Mesenchymal stem cell (in vitro differentiated cells and primary cell): Measurements from ENCODE around the gene FOXC2.

Source experiments
- DNase-seq: peaks from one replicate; pipeline ENCODE4 v3.0.0-alpha.2; 2013
- H2AFZ ChIP-seq: one replicate; pipeline ENCODE4 v1.6.1; 2013; ENCODE audit warnings: low read depth, mild to moderate bottlenecking, control low read depth, inconsistent platforms, low read length, moderate library complexity
- H2AK5ac ChIP-seq: 2 replicates; pipeline ENCODE4 v1.6.1; 2013; ENCODE audit warnings: low read length, moderate library complexity, mild to moderate bottlenecking, inconsistent platforms; ENCODE audit not compliant: severe bottlenecking
- H2BK120ac ChIP-seq: one replicate; pipeline ENCODE4 v1.6.1; 2013; ENCODE audit warnings: low read depth, mild to moderate bottlenecking, inconsistent platforms, low read length, moderate library complexity
- H2BK12ac ChIP-seq, 2 experiments: one replicate each; pipeline ENCODE4 v1.6.1; 2013; ENCODE audit warnings: inconsistent platforms in 2 of 2, low read length in 2 of 2, mild to moderate bottlenecking in 2 of 2, moderate library complexity in 2 of 2, control low read depth in 1 of 2
- H2BK15ac ChIP-seq: one replicate; pipeline ENCODE4 v1.6.1; 2013; ENCODE audit warnings: mild to moderate bottlenecking, low read depth, inconsistent platforms; ENCODE audit not compliant: poor library complexity, severe bottlenecking
- H2BK5ac ChIP-seq: 2 replicates; pipeline ENCODE4 v1.6.1; 2013; ENCODE audit warnings: low read depth, mild to moderate bottlenecking, low read length, control low read depth, inconsistent platforms; ENCODE audit not compliant: poor library complexity, severe bottlenecking
- H3K14ac ChIP-seq, 2 experiments: one replicate each; pipeline ENCODE4 v1.6.1; 2013; ENCODE audit warnings: inconsistent platforms in 2 of 2, low read length in 2 of 2, control low read depth in 1 of 2, mild to moderate bottlenecking in 1 of 2, moderate library complexity in 1 of 2
- H3K18ac ChIP-seq, 2 experiments: one replicate each; pipeline ENCODE4 v1.6.1; 2013; ENCODE audit warnings: inconsistent platforms in 2 of 2, low read length in 2 of 2, control low read depth in 1 of 2, low read depth in 1 of 2, mild to moderate bottlenecking in 1 of 2
- H3K23ac ChIP-seq, 2 experiments: one replicate each; pipeline ENCODE4 v1.6.1; 2013; ENCODE audit warnings: inconsistent platforms in 2 of 2, low read length in 2 of 2, mild to moderate bottlenecking in 2 of 2, moderate library complexity in 2 of 2, control low read depth in 1 of 2
- H3K27ac ChIP-seq: 2 replicates; pipeline ENCODE4 v1.5.1; 2013; ENCODE audit warnings: mild to moderate bottlenecking, moderate library complexity, low read length, control low read depth, inconsistent platforms; ENCODE audit not compliant: poor library complexity, severe bottlenecking
- H3K27me3 ChIP-seq, 2 experiments: 2 replicates each; pipeline versions ENCODE4 v1.6.1 to v1.7.0; 2013; ENCODE audit warnings: low read length in 2 of 2, mild to moderate bottlenecking in 2 of 2, moderate library complexity in 2 of 2, control low read depth in 1 of 2, inconsistent platforms in 1 of 2; ENCODE audit not compliant: control insufficient read depth in 1 of 2, insufficient read depth in 1 of 2
- H3K36me3 ChIP-seq, 2 experiments: 2 replicates each; pipeline versions ENCODE4 v1.6.1 to v1.7.0; 2013; ENCODE audit warnings: low read length in 2 of 2, control low read depth in 1 of 2, inconsistent platforms in 1 of 2, low read depth in 1 of 2, mild to moderate bottlenecking in 1 of 2; ENCODE audit not compliant: insufficient read depth in 2 of 2, control insufficient read depth in 1 of 2
- H3K4ac ChIP-seq, 2 experiments: one replicate each; pipeline ENCODE4 v1.6.1; 2013; ENCODE audit warnings: inconsistent platforms in 2 of 2, low read length in 2 of 2, mild to moderate bottlenecking in 2 of 2, moderate library complexity in 2 of 2, control low read depth in 1 of 2, low read depth in 1 of 2
- H3K4me1 ChIP-seq: 2 replicates; pipeline ENCODE4 v1.6.1; 2013; ENCODE audit warnings: low read depth, low read length, control low read depth; ENCODE audit not compliant: control insufficient read depth, insufficient read depth
- H3K4me2 ChIP-seq: 2 replicates; pipeline ENCODE4 v1.6.1; 2013; ENCODE audit warnings: low read length, mild to moderate bottlenecking, inconsistent platforms; ENCODE audit not compliant: poor library complexity, severe bottlenecking
- H3K4me3 ChIP-seq, 2 experiments: 2 replicates each; pipeline versions ENCODE4 v1.5.1 to v1.7.0; 2013; ENCODE audit warnings: low read length in 2 of 2, mild to moderate bottlenecking in 2 of 2, control low read depth in 1 of 2, low read depth in 1 of 2; ENCODE audit not compliant: insufficient read depth in 1 of 2
- H3K79me1 ChIP-seq: replicated peaks from 2 replicates; pipeline ENCODE4 v1.6.1; 2013; ENCODE audit warnings: mild to moderate bottlenecking, control low read depth, low read length, inconsistent platforms; ENCODE audit not compliant: poor library complexity, severe bottlenecking
- H3K9ac ChIP-seq: 2 replicates; pipeline ENCODE4 v1.7.0; 2013; ENCODE audit warnings: mild to moderate bottlenecking, low read length, moderate library complexity
- H3K9me3 ChIP-seq: 2 replicates; pipeline ENCODE4 v1.7.0; 2013; ENCODE audit warnings: mild to moderate bottlenecking, low read length; ENCODE audit not compliant: control insufficient read depth
- H4K8ac ChIP-seq: one replicate; pipeline ENCODE4 v1.6.1; 2013; ENCODE audit warnings: inconsistent platforms, mild to moderate bottlenecking, low read length, moderate library complexity
- H4K91ac ChIP-seq: one replicate; pipeline ENCODE4 v1.6.1; 2013; ENCODE audit warnings: mild to moderate bottlenecking, low read length, inconsistent platforms
- WGBS: methylation state at CpG from one replicate; pipeline ENCODE4 v1.1.7; 2013; ENCODE audit warnings: mixed read lengths; 5-methylcytosine and 5-hydroxymethylcytosine counted together

FOXC2 gene

DNA sequence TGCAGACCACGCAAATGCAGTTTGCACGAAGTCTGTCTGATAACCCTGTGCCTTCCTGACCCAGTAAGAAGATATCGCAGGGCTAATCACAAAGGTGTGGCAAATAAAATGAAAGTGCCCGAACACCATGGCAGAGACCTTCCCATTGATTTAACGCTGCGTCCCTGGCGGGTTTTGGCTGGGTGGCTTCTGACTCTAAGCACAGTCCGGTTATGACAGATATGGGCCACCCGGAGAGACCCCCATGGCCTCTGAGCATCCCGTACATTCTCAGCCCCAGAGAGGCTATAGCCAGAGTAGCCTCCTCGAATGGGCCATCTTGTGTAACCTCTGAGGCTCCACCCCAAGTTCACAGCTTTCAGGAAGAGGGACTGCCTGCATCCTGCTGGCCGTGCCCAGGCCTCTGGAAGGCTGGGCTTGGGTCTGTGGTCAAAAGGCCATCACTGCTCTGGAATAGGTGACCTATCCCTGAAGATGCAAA, 5.5 kb downstream of the FOXC2 start:
- no peaks in the 10 kb centered on the region for H3K9me3 ChIP-seq
- peak overlapping the region; percentile 56 for H2AK5ac ChIP-seq
- no peak overlapping the region for H2AFZ ChIP-seq
- peak overlapping the region in 1 of 2 experiments; percentile 13 for H3K18ac ChIP-seq
- H3K27ac ChIP-seq, result peak overlapping the region; percentile 87
- 81% methylated on average over 12 of the region's 12 CpGs for WGBS
- H3K27me3 ChIP-seq, result peaks cover 0 to 45% of the 10 kb centered on the region in 2 experiments
- peak overlapping the region in 1 of 2 experiments; percentile 86 for H3K4me3 ChIP-seq
- DNase-seq, result no peak
- peak overlapping the region; percentile 60 for H2BK5ac ChIP-seq
- no peak overlapping the region for H3K9ac ChIP-seq
- no peak overlapping the region for H4K91ac ChIP-seq
- no peak overlapping the region for H3K14ac ChIP-seq
- no peak overlapping the region for H3K23ac ChIP-seq
- H2BK120ac ChIP-seq, result no peak overlapping the region
- H2BK12ac ChIP-seq, result no peak overlapping the region
- peaks cover 38% of the 10 kb centered on the region for H3K4me1 ChIP-seq
- H3K79me1 ChIP-seq, result no peaks in the 10 kb centered on the region
- no peak overlapping the region for H2BK15ac ChIP-seq
- H3K36me3 ChIP-seq, result peaks cover 0 to 29% of the 10 kb centered on the region in 2 experiments
- H3K4ac ChIP-seq, result peak overlapping the region in 1 of 2 experiments; percentile 11
- peak overlapping the region; percentile 78 for H3K4me2 ChIP-seq
- H4K8ac ChIP-seq, result peak overlapping the region; percentile 39

DNA sequence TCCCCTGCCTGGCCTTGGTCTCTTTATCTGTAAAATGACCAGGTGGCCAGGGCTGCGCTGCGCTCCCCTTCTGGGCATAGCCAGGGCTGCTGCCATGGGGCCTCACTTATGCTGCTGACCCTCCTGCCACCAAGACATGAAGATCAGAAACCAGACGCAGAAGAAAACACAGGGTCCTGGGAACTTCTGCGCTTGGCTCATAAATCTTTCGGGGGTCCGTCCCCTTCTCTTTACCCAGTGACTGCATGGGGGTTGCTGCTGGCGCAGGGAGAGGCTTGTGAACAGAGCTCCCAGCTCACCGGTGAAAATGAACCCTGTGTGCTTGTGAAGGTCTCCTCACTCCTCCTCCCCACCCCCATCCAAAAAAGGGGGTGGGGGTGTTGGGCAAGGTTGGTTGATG, 6.0 kb downstream of the FOXC2 start:
- H3K18ac ChIP-seq, result peak overlapping the region in 1 of 2 experiments; percentile 21
- peaks cover 0 to 29% of the 10 kb centered on the region in 2 experiments for H3K36me3 ChIP-seq

DNA sequence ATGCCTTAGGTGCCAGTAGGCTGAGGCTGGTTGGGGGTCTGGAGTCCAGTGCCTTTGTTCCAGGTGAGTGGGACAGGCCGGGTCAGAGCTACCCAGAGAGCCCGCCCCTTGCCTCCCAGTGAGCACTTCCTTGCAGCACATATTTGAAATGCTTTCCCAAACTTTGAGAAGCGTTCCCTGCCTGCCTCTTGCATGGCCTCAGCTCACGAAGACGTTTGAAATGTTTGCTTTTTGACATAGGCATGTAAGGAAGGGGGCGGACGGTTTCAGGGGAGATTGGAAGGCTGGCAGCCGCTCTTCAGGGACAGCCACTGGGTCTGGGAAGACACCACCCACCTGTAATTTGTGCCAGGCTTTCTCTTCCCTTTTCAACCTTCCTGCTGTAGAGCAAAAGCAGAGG, 6.6 kb downstream of the FOXC2 start:
- no peak overlapping the region for H3K4me3 ChIP-seq
- WGBS, result 39% methylated on average over 8 of the region's 8 CpGs
- no peaks in the 10 kb centered on the region for H3K9me3 ChIP-seq
- peak overlapping the region in 1 of 2 experiments; percentile 48 for H2BK12ac ChIP-seq
- no peak for DNase-seq
- peak overlapping the region; percentile 55 for H2BK15ac ChIP-seq
- peak overlapping the region; percentile 43 for H3K4me2 ChIP-seq
- peak overlapping the region in 1 of 2 experiments; percentile 67 for H3K18ac ChIP-seq
- peaks cover 0 to 45% of the 10 kb centered on the region in 2 experiments for H3K27me3 ChIP-seq
- H3K27ac ChIP-seq, result peak overlapping the region; percentile 87
- H2AFZ ChIP-seq, result no peak overlapping the region
- H4K91ac ChIP-seq, result no peak overlapping the region
- H3K79me1 ChIP-seq, result no peaks in the 10 kb centered on the region
- no peak overlapping the region for H4K8ac ChIP-seq
- peak overlapping the region; percentile 49 for H2AK5ac ChIP-seq
- peaks cover 42% of the 10 kb centered on the region for H3K4me1 ChIP-seq
- H3K23ac ChIP-seq, result no peak overlapping the region
- peaks cover 0 to 25% of the 10 kb centered on the region in 2 experiments for H3K36me3 ChIP-seq
- peak overlapping the region; percentile 67 for H2BK5ac ChIP-seq
- H3K14ac ChIP-seq, result no peak overlapping the region
- H3K4ac ChIP-seq, result peak overlapping the region in 1 of 2 experiments; percentile 14
- no peak overlapping the region for H3K9ac ChIP-seq
- H2BK120ac ChIP-seq, result no peak overlapping the region

More for the DNA sequence above, 6.0 kb downstream of the FOXC2 start:
- Histone ChIP-seq H4K8ac (no peak overlapping the region), H3K79me1 (no peaks in the 10 kb centered on the region), H2AFZ (no peak overlapping the region), H2BK15ac (no peak overlapping the region), H3K4me1 (peaks cover 38% of the 10 kb centered on the region), H3K27me3 (peaks cover 0 to 45% of the 10 kb centered on the region in 2 experiments), H3K9me3 (no peaks in the 10 kb centered on the region), H3K9ac (no peak overlapping the region), H2BK5ac (no peak overlapping the region), H3K4me2 (peak overlapping the region; percentile 43), H2BK12ac (no peak overlapping the region), H3K4me3 (no peak overlapping the region), H2BK120ac (no peak overlapping the region), H3K4ac (peak overlapping the region in 1 of 2 experiments; percentile 14), H3K23ac (no peak overlapping the region), H2AK5ac (peak overlapping the region; percentile 49), H3K27ac (peak overlapping the region; percentile 87), H4K91ac (no peak overlapping the region), H3K14ac (no peak overlapping the region)
- no peak for DNase-seq
- WGBS, result 90% methylated on average over 6 of the region's 8 CpGs

DNA sequence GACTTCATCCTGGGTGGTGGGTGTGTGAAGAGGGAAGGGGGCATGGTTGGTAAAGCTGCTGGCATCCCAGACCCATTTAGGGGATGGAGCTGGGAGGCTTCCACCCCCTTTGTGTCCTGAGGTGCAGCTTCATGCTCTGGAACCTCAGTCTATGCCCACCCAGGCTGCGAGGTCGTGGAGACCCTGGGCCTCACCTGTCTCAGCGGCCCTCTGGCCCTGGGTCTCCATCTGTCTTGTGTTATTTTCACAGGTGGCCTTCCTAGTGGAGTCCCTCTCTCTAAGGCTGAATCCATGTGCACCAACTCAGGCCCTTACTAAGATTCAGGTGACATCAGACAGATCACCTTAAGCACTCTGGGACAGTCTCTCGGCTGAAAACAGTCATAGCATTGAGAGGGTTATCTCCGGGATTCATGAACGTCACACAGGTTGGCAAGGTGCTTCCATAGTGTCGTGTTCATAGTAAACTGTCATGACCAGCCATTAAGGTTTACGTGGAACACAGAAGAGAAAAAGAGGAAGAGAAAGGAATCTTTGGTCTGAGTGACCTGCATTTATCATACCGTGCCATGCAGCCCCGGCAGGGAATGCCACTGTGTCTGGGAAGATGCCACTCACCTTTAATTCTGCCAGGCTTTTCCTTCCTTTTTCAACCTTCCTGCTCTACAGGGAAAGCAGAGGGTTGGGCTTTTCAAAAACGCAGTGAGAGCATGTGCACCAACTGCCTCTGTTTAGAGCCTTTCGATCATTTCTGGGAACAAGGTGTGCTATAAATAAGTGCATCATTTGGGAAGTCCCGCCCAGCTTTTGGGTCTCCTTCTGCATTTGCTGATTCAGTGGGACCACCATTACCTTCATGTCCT, 7.2 kb downstream of the FOXC2 start:
- peaks cover 47% of the 10 kb centered on the region for H3K4me1 ChIP-seq
- no peak for DNase-seq
- H3K4ac ChIP-seq, result no peak overlapping the region
- no peaks in the 10 kb centered on the region for H3K79me1 ChIP-seq
- no peak overlapping the region for H4K8ac ChIP-seq
- H3K9me3 ChIP-seq, result no peaks in the 10 kb centered on the region
- peak overlapping the region; percentile 87 for H3K27ac ChIP-seq
- peak overlapping the region; percentile 42 for H2AK5ac ChIP-seq
- H3K18ac ChIP-seq, result no peak overlapping the region
- peaks cover 0 to 18% of the 10 kb centered on the region in 2 experiments for H3K36me3 ChIP-seq
- no peak overlapping the region for H2BK5ac ChIP-seq
- H3K9ac ChIP-seq, result no peak overlapping the region
- no peak overlapping the region for H3K14ac ChIP-seq
- H2BK120ac ChIP-seq, result no peak overlapping the region
- H3K23ac ChIP-seq, result no peak overlapping the region
- H3K27me3 ChIP-seq, result peaks cover 0 to 41% of the 10 kb centered on the region in 2 experiments
- no peak overlapping the region for H3K4me2 ChIP-seq
- no peak overlapping the region for H3K4me3 ChIP-seq
- H2BK12ac ChIP-seq, result peak overlapping the region in 1 of 2 experiments; percentile 12
- WGBS, result 78% methylated on average over 13 of the region's 13 CpGs
- no peak overlapping the region for H2AFZ ChIP-seq
- H4K91ac ChIP-seq, result no peak overlapping the region
- H2BK15ac ChIP-seq, result no peak overlapping the region
